NAMALWA (cell line): ENCODE results near the gene SRA1.

Experiments
- DNase-seq: peaks from one replicate; pipeline ENCODE4 v3.0.0-alpha.2; 2015; ENCODE audit warnings: low spot score

The SRA1 gene

DNA sequence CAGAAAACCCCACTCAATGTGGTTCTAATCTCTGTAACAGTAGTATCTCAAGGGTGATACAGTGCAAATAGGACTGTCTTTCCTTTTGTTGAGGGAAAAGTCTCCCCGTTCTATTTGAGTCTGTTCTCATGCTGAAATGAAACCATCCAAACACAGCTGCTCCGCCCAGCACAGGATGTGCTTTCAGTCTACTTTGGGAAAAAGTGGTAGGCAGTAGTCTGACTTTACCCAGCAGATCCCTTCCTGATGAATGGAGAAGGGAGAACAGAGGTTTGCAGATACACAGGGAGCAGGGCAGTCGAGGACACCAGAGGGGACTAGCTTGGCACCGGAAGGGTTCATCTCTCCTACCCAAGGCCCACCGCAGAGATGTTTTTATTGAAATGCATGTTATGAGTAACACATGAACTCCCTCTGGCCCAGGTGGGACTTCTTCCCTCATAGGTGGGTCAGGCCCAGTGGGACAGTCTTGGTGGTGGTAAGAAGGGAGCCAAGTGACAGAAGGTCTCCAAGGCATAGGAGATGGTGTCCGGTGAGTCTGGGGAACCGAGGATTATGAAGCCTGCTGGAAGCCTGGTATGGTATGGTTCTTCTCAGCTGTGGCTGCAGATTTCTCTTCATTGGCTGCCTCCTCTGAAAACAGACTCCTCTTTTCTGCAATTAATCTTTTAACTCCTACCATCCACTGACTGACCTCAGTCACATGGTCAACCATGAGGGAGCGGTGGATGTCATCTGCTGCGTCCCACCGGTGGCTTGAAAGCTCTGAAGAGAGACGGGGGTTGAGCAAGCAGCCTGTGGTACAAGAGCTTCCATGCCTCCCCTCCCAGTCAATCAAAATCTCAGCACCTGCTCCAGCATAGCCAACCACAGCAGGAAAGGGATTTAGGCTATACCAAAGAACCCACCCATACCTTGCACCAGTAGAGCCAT lies 6.9 kb downstream of the SRA1 start:
- no peak for DNase-seq

GRCh38 chr5:140549237-140550144 lies 7.8 kb downstream of the SRA1 start:
- peak; percentile 49 for DNase-seq

DNA sequence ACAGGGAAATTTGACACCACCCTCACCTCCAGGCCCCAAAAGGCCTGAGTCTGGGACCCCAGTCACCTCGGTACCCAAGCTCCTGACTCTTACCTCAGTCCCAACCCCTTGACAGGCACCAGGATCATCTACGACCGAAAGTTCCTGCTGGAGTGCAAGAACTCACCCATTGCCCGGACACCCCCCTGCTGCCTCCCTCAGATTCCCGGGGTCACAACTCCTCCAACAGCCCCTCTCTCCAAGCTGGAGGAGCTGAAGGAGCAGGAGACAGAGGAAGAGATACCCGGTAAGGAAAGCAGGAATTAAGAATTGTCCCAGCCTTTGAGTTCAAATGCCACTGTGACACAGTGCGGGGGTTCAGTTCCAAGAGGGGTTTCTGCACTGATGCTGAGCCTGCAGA lies 8.5 kb downstream of the SRA1 start:
- DNase-seq = no peak

GRCh38 chr5:140548300-140548688 lies 9.0 kb downstream of the SRA1 start:
- no peak for DNase-seq

GRCh38 chr5:140547508-140548299 lies 9.6 kb downstream of the SRA1 start, which contains the start of gene EIF4EBP3:
Gene EIF4EBP3, plus strand, starts transcription at chr5:140547662. Its CDS starts 76 bp downstream, at chr5:140547738.
- peak; percentile 91 for DNase-seq

DNA sequence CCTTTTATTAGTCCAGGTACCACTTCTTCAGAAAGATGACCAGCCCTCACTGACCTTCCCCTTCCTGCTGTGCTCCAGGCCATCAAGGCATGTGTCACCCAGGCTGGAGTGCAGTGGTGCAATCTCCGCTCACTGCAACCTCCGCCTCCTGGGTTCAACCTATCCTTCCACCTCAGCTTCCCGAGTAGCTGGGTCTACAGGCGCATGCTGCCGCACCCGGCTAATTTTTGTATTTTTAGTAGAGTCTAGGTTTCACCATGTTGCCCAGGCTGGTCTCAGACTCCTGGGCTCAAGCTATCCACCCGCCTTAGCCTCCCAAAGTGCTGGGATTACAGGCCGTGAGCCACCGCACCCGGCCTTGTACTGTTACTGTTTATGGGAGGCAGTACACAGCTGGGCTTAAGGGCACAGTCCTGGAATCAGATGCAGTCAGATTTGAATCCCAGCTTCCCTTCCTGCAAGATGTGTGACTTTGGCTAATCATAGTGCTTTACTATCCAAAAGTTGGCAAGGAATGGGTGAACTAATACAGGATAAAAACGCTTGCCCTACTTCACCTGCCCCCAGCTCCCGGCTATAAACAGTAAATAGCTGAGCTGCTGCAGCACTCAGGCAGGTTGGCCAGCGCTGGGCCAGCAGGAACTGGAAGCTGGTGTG lies 10.3 kb downstream of the SRA1 start:
- DNase-seq = no peak

DNA sequence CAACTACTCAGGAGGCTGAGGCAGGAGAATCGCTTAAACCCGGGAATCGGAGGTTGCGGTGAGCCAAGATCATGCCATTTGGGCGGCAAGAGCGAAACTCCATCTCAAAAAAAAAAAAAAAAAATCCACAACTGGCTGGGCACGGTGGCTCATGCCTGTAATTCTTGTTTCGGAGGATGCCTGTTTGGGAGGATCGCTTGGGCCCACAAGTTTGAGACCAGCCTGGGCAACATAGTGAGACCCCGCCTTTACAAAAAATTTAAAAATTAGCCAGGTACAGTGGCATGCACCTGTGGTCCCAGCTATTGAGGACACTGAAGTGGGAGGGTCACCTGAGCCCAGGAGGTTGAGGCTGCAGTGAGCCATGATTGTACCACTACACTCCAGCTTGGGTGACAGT lies 11.7 kb downstream of the SRA1 start:
- DNase-seq = no peak

GRCh38 chr5:140544986-140545385 lies 12.3 kb downstream of the SRA1 start:
- DNase-seq = no peak

- no peak for DNase-seq
Observed at GRCh38 chr5:140542972-140543371, 14.3 kb downstream of the SRA1 start.

GRCh38 chr5:140540227-140540626 lies 17.0 kb downstream of the SRA1 start:
- DNase-seq = no peak

DNA sequence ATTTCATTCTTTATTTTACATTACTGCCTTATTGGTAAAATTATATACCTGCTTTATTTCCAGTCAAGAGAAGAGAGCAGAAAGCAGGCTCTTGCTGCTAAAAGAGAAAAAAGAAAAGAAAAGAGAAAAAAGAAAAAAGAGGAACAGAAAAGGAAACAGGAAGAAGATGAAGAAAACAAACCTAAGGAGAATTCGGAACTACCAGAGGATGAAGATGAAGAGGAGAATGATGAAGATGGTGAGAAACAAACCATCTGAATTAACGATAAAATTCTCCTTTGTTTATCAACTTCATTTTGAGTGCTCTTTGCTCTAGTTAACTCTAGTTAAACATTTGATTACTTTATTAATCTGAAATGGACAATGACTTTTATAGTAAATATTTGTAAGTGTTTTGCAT lies 33.3 kb downstream of the SRA1 start:
- DNase-seq = no peak

- DNase-seq = no peak
Observed at GRCh38 chr5:140513124-140513523, 44.1 kb downstream of the SRA1 start.

- DNase-seq = peak; percentile 26
Observed at GRCh38 chr5:140509898-140510297, 47.4 kb downstream of the SRA1 start.

- DNase-seq = no peak
Observed at GRCh38 chr5:140502834-140503233, 54.4 kb downstream of the SRA1 start.
